Endothelial cell of umbilical vein (primary cell): ENCODE measurements around the gene ADH1B. TPM values are rescaled to one million over a fixed set of nuclear protein-coding genes. Genes with fewer than 3 reads are reported as not detected.

ENCODE experiments used
- BruUV-seq: library from RNA; stranded (reverse); fragments of 400-500 nt; replicated peaks from 2 replicates; lab custom pipeline; 2021; lab: Mats Ljungman, UMichigan
- CTCF ChIA-PET: fragments of 300-600, 350-600 bp; sonication (Branson Sonifier 250); formaldehyde crosslinking; loops from one replicate; lab custom pipeline; 2021; ENCODE audit warnings: antibody characterized with exemption, inconsistent platforms; lab: Charles Lee
- POLR2A ChIA-PET: fragments of 300-600, 350-600 bp; sonication (Branson Sonifier 250); formaldehyde crosslinking; loops from one replicate; lab custom pipeline; 2021; ENCODE audit warnings: antibody characterized with exemption, inconsistent platforms; lab: Charles Lee
- DNase-seq: peaks from one replicate; pipeline ENCODE4 v3.0.0-alpha.2; 2011; ENCODE audit warnings: low read depth, low spot score
- FAIRE-seq: peaks from 2 replicates; lab custom pipeline; 2011; peaks lifted over from hg19 to GRCh38; lab: Jason Lieb, UNC
- H2AFZ ChIP-seq: 2 replicates; pipeline ENCODE4 v1.6.0; 2012; ENCODE audit warnings: low read depth, low read length, control low read depth, inconsistent platforms
- H3K27ac ChIP-seq: 2 replicates; pipeline ENCODE4 v1.5.1; 2011; ENCODE audit warnings: low read depth, mild to moderate bottlenecking, control low read depth, low read length, moderate library complexity; ENCODE audit not compliant: insufficient read depth
- H3K27me3 ChIP-seq, 2 experiments: 2 replicates each; pipeline versions ENCODE4 v1.6.0 to v1.6.1; 2011; ENCODE audit warnings: low read length in 2 of 2, mixed read lengths in 1 of 2; ENCODE audit not compliant: control insufficient read depth in 2 of 2, insufficient read depth in 2 of 2
- H3K36me3 ChIP-seq, 2 experiments: 2 replicates in 1 of 2; 3 replicates in 1 of 2; pipeline ENCODE4 v1.5.1; 2011; ENCODE audit warnings: low read length in 2 of 2, mild to moderate bottlenecking in 1 of 2, moderate library complexity in 1 of 2; ENCODE audit not compliant: control insufficient read depth in 2 of 2, insufficient read depth in 2 of 2; ENCODE audit errors: extremely low read depth in 1 of 2
- H3K4me1 ChIP-seq: 3 replicates; pipeline ENCODE4 v1.5.1; 2011; ENCODE audit warnings: mild to moderate bottlenecking, low read length; ENCODE audit not compliant: control insufficient read depth, insufficient read depth; ENCODE audit errors: extremely low read depth
- H3K4me2 ChIP-seq: 2 replicates; pipeline ENCODE4 v1.6.1; 2011; ENCODE audit warnings: low read length, control low read depth, mixed read lengths; ENCODE audit not compliant: insufficient read depth
- H3K4me3 ChIP-seq, 3 experiments: fragments of 200-600 bp in 1 of 3; sonication (generic), shearing (Covaris generic) in 1 of 3; replicated peaks in 1 of 3; 2 replicates each; pipeline ENCODE4 v1.5.1; 2011 to 2016; ENCODE audit warnings: control low read depth in 3 of 3, low read length in 3 of 3, mild to moderate bottlenecking in 2 of 3, inconsistent platforms in 1 of 3, low read depth in 1 of 3, moderate library complexity in 1 of 3; ENCODE audit not compliant: insufficient read depth in 1 of 3
- H3K79me2 ChIP-seq: 2 replicates; pipeline ENCODE4 v1.6.0; 2012; ENCODE audit warnings: low read length, inconsistent platforms; ENCODE audit not compliant: control insufficient read depth, insufficient read depth
- H3K9ac ChIP-seq: replicated peaks from 2 replicates; pipeline ENCODE3; 2011; ENCODE audit warnings: low read length, control low read depth; ENCODE audit not compliant: insufficient read depth; ENCODE audit errors: extremely low read depth
- H3K9me1 ChIP-seq: replicated peaks from 3 replicates; pipeline ENCODE4 v1.6.0; 2011; ENCODE audit warnings: mild to moderate bottlenecking, low read length; ENCODE audit not compliant: control insufficient read depth, insufficient read depth; ENCODE audit errors: extremely low read depth
- H3K9me3 ChIP-seq: replicated peaks from 2 replicates; pipeline ENCODE4 v1.5.1; 2012; ENCODE audit warnings: low read length, inconsistent platforms; ENCODE audit not compliant: control insufficient read depth, insufficient read depth
- H4K20me1 ChIP-seq: replicated peaks from 2 replicates; pipeline ENCODE3; 2011; ENCODE audit warnings: mild to moderate bottlenecking, low read length; ENCODE audit not compliant: control insufficient read depth, insufficient read depth; ENCODE audit errors: extremely low read depth
- CTCF ChIP-seq, 2 donors: IDR thresholded peaks; 1 replicate in 1 of 2; 2 replicates in 1 of 2; pipeline ENCODE4 v1.5.1; 2011; ENCODE audit warnings: low read length in 2 of 2, mild to moderate bottlenecking in 2 of 2, moderate library complexity in 2 of 2, control low read depth in 1 of 2, inconsistent platforms in 1 of 2, low read depth in 1 of 2; ENCODE audit not compliant: insufficient read depth in 1 of 2; ENCODE audit errors: extremely low read depth in 1 of 2
- EZH2 ChIP-seq: IDR thresholded peaks from 2 replicates; pipeline ENCODE4 v1.6.1; 2012; ENCODE audit warnings: borderline replicate concordance, low read depth, mild to moderate bottlenecking, moderate library complexity, low read length, inconsistent platforms; ENCODE audit not compliant: severe bottlenecking
- FOS ChIP-seq: IDR thresholded peaks from 2 replicates; pipeline ENCODE4 v1.6.1; 2011; ENCODE audit warnings: mild to moderate bottlenecking, low read length, moderate library complexity, borderline replicate concordance; ENCODE audit not compliant: insufficient read depth
- GATA2 ChIP-seq: IDR thresholded peaks from 2 replicates; pipeline ENCODE4 v1.7.0; 2011; ENCODE audit warnings: low read depth, mild to moderate bottlenecking, moderate library complexity, mixed read lengths, low read length; ENCODE audit not compliant: insufficient read length, insufficient read depth
- JUN ChIP-seq: IDR thresholded peaks from 2 replicates; pipeline ENCODE4 v1.6.1; 2011; ENCODE audit warnings: borderline replicate concordance, low read depth; ENCODE audit not compliant: insufficient read length, insufficient read depth
- MAX ChIP-seq: IDR thresholded peaks from 2 replicates; pipeline ENCODE4 v1.6.1; 2011; ENCODE audit not compliant: insufficient read depth, insufficient read length
- MYC ChIP-seq: IDR thresholded peaks from one replicate; pipeline ENCODE4 v1.6.1; 2011; ENCODE audit warnings: mild to moderate bottlenecking, low read depth, low read length
- POLR2A ChIP-seq: IDR thresholded peaks from 2 replicates; pipeline ENCODE4 v1.6.1; 2012; ENCODE audit warnings: low read depth, mild to moderate bottlenecking, control low read depth, low read length
- POLR2AphosphoS5 ChIP-seq: IDR thresholded peaks from 2 replicates; pipeline ENCODE4 v1.6.1; 2012; ENCODE audit warnings: low read depth, mild to moderate bottlenecking, control low read depth, low read length, moderate library complexity; ENCODE audit not compliant: insufficient read depth
- dilution Hi-C: fragments of 300-500 bp; cut with MboI; formaldehyde crosslinking; loops from one replicate; pipeline ENCODE4 v1.15.0; 2019; ENCODE audit warnings: low sequenced_read_pairs; ENCODE audit not compliant: extremely low pct_ligation_motif_present
- intact Hi-C: fragments of 100-400 bp; cut with micrococcal nuclease; formaldehyde crosslinking; loops from one replicate; pipeline ENCODE4 v1.10.0; 2022
- polyA plus RNA-seq, 4 experiments: library from polyadenylated mRNA; depleted of rRNA in 3 of 4; stranded (reverse) in 3 of 4; unstranded in 1 of 4; fragments of >200 nt; gene quantifications; 2 replicates each; pipeline versions ENCODE4 v1.2.1 to v1.2.3, GENCODE V29; 2011 to 2012; ENCODE audit warnings: missing spikeins in 1 of 4
- total RNA-seq: library from RNA; stranded (reverse); gene quantifications from 2 replicates; pipeline ENCODE4 v1.2.3, GENCODE V29; 2021

Gene ADH1B
- total and polyA plus RNA-seq, 2 donors (not counting 3 experiments of a cell fraction or from before 2014, with no cell fraction given): not detected

GRCh38 chr4:99359480-99360204 is 38.4 kb upstream of the ADH1B start:
- Histone ChIP-seq H3K9ac (no peak overlapping the region), H3K4me3 (no peak overlapping the region), H3K79me2 (no peaks in the 10 kb centered on the region), H3K27ac (no peak overlapping the region), H3K9me1 (no peaks in the 10 kb centered on the region), H3K4me2 (no peak overlapping the region), H3K9me3 (no peaks in the 10 kb centered on the region), H4K20me1 (no peaks in the 10 kb centered on the region), H2AFZ (no peak overlapping the region), H3K27me3 (no peaks in the 10 kb centered on the region), H3K4me1 (no peaks in the 10 kb centered on the region), H3K36me3 (no peaks in the 10 kb centered on the region)
- DNase-seq (no peak), FAIRE-seq (no peak)
- dilution Hi-C loops (no loop called here), intact Hi-C loops (no loop called here)
- ChIA-PET CTCF (no interaction called here), POLR2A (no interaction called here)
- no TSS peak for BruUV-seq
- TF ChIP-seq POLR2A (no peak), POLR2AphosphoS5 (no peak), FOS (no peak), CTCF (IDR thresholded peaks at IDR 0.05; ENCODE audit: extremely low read depth in 1 of 2, insufficient read depth in 1 of 2, low read depth in 1 of 2, low read length in 2 of 2) (no peak), EZH2 (no peak), MYC (no peak), MAX (no peak), GATA2 (no peak), JUN (no peak)
